K562 (cell line): ENCODE data around the gene ACAP2. TPM values are rescaled to one million over a fixed set of nuclear protein-coding genes. Genes with fewer than 3 reads are reported as not detected.

Experiments
- ATAC-seq: fragments of 200-7000 bp; cut with Tn5 transposase; 3 replicates; pipeline ENCODE4 v1.9.1; 2020; ENCODE audit warnings: moderate library complexity
- BruUV-seq: library from RNA; stranded (reverse); fragments of 400-500 nt; replicated peaks from 2 replicates; lab custom pipeline; 2021; lab: Mats Ljungman, UMichigan
- CTCF ChIA-PET: fragments of 300-600 bp; formaldehyde crosslinking; extraction: SDS; loops from one replicate; lab custom pipeline; 2021; ENCODE audit warnings: low intra/inter-chr PET ratio; lab: Yijun Ruan, JAX
- POLR2A ChIA-PET: fragments of 300-600, 350-650 bp; sonication (Branson Sonifier 250); formaldehyde crosslinking; extraction: SDS; loops from one replicate; lab custom pipeline; 2021; ENCODE audit warnings: antibody characterized with exemption, inconsistent platforms; lab: Yijun Ruan, JAX
- DNase-seq, 4 experiments: peaks; one replicate each; pipeline versions ENCODE4 v3.0.0 to v3.0.0-alpha.2; 2011 to 2018; ENCODE audit warnings: low spot score in 3 of 4, mixed read lengths in 3 of 4; ENCODE audit errors: extremely low read depth in 1 of 4
- FAIRE-seq: peaks from 2 replicates; lab custom pipeline; 2011; peaks lifted over from hg19 to GRCh38; lab: Jason Lieb, UNC
- H2AFZ ChIP-seq: 2 replicates; pipeline ENCODE4 v1.6.0; 2011; ENCODE audit warnings: low read depth, low read length, control low read depth, inconsistent platforms
- H3K27ac ChIP-seq: fragments of 200-600 bp; 3 replicates; pipeline ENCODE4 v1.8.0; 2011; ENCODE audit warnings: low read depth, mild to moderate bottlenecking, control low read depth, inconsistent platforms, low read length, moderate library complexity, mixed read lengths; ENCODE audit errors: extremely low read depth
- H3K27me3 ChIP-seq, 2 experiments: fragments of 300-600 bp in 1 of 2; 2 replicates in 1 of 2; 3 replicates in 1 of 2; pipeline versions ENCODE4 v1.6.0 to v1.8.0; 2011; ENCODE audit warnings: inconsistent platforms in 2 of 2, low read length in 2 of 2, mild to moderate bottlenecking in 1 of 2, mixed read lengths in 1 of 2, moderate library complexity in 1 of 2; ENCODE audit not compliant: control insufficient read depth in 2 of 2, insufficient read depth in 2 of 2
- H3K36me3 ChIP-seq: fragments of 300-600 bp; 3 replicates; pipeline ENCODE4 v1.8.0; 2011; ENCODE audit warnings: mild to moderate bottlenecking, low read length, inconsistent platforms; ENCODE audit not compliant: control insufficient read depth, insufficient read depth
- H3K4me1 ChIP-seq, 2 experiments: fragments of 200-600 bp in 1 of 2; replicated peaks in 1 of 2; 2 replicates in 1 of 2; 3 replicates in 1 of 2; pipeline versions ENCODE4 v1.5.1 to v1.8.0; 2011; ENCODE audit warnings: inconsistent platforms in 2 of 2, low read length in 2 of 2, mild to moderate bottlenecking in 1 of 2, mixed read lengths in 1 of 2, moderate library complexity in 1 of 2; ENCODE audit not compliant: control insufficient read depth in 2 of 2, insufficient read depth in 2 of 2
- H3K4me2 ChIP-seq: 2 replicates; pipeline ENCODE4 v1.6.1; 2011; ENCODE audit warnings: low read length, control low read depth, inconsistent platforms, mixed read lengths; ENCODE audit not compliant: insufficient read depth
- H3K4me3 ChIP-seq: fragments of 200-600 bp; sonication (generic), shearing (Covaris generic); 2 replicates; pipeline ENCODE4 v1.5.1; 2016; ENCODE audit warnings: control low read depth, inconsistent platforms
- H3K79me2 ChIP-seq: fragments of 200-600 bp; 3 replicates; pipeline ENCODE4 v1.8.0; 2011; ENCODE audit warnings: low read length, inconsistent platforms; ENCODE audit not compliant: control insufficient read depth, insufficient read depth
- H3K9ac ChIP-seq, 2 experiments: 2 replicates each; pipeline versions ENCODE4 v1.6.0 to v1.6.1; 2011; ENCODE audit warnings: low read depth in 2 of 2, low read length in 2 of 2, control low read depth in 1 of 2, inconsistent platforms in 1 of 2, mild to moderate bottlenecking in 1 of 2, mixed read lengths in 1 of 2; ENCODE audit not compliant: insufficient read depth in 1 of 2
- H3K9me1 ChIP-seq: one replicate; pipeline ENCODE4 v1.6.0; 2011; ENCODE audit warnings: inconsistent platforms, mild to moderate bottlenecking, low read length, moderate library complexity; ENCODE audit not compliant: control insufficient read depth, insufficient read depth
- H3K9me3 ChIP-seq: replicated peaks from 2 replicates; pipeline ENCODE4 v1.5.1; 2011; ENCODE audit warnings: low read depth, low read length, inconsistent platforms; ENCODE audit not compliant: control insufficient read depth, insufficient read depth
- H4K20me1 ChIP-seq: replicated peaks from 2 replicates; pipeline ENCODE4 v1.6.1; 2011; ENCODE audit warnings: low read length, inconsistent platforms, mixed read lengths; ENCODE audit not compliant: control insufficient read depth, insufficient read depth
- ATF1 ChIP-seq, 2 experiments: fragments of 450-650 bp in 1 of 2; IDR thresholded peaks; 2 replicates each; pipeline ENCODE4 v1.6.1; 2016; ENCODE audit warnings: missing compliant biosample characterization in 1 of 2, missing genetic modification characterization in 1 of 2
- GATA2 ChIP-seq: sonication (generic); formaldehyde crosslinking; IDR thresholded peaks from 2 replicates; pipeline ENCODE4 v1.4.0; 2020; ENCODE audit warnings: mild to moderate bottlenecking, missing genetic modification reagents
- KAT7 ChIP-seq: sonication (generic); formaldehyde crosslinking; IDR thresholded peaks from 2 replicates; pipeline ENCODE4 v1.8.0; 2022; ENCODE audit warnings: missing genetic modification reagents, mild to moderate bottlenecking, borderline replicate concordance
- TCFL5 ChIP-seq: fragments of 250-450 bp; sonication (Bioruptor Pico); conservative IDR thresholded peaks from 2 replicates; pipeline ENCODE4 v1.6.1; 2021; ENCODE audit warnings: mild to moderate bottlenecking, moderate library complexity, matching md5 sums
- ZBTB17 ChIP-seq: fragments of 450-650 bp; formaldehyde crosslinking; IDR thresholded peaks from 2 replicates; pipeline ENCODE4 v1.4.0; 2020; ENCODE audit warnings: mild to moderate bottlenecking
- ZC3H11A ChIP-seq: IDR thresholded peaks from 2 replicates; pipeline ENCODE4 v1.6.1; 2012; ENCODE audit warnings: low read depth, low read length, improper control_type of control experiment
- ZNF431 ChIP-seq: sonication (generic); formaldehyde crosslinking; IDR thresholded peaks from 2 replicates; pipeline ENCODE4 v1.8.0; 2022; ENCODE audit warnings: mild to moderate bottlenecking, missing genetic modification reagents
- WGBS: fragments of 100-300 bp; shearing (Covaris generic); methylation state at CpG from one replicate; pipeline ENCODE4 v1.1.6; 2016; ENCODE audit warnings: low coverage, mixed read lengths; ENCODE audit not compliant: insufficient coverage; ENCODE audit errors: missing lambda C conversion rate; 5-methylcytosine and 5-hydroxymethylcytosine counted together
- in situ Hi-C: fragments of 300-500 bp; cut with MboI; formaldehyde crosslinking; loops from 4 replicates; pipeline ENCODE4 v1.15.0; 2018; ENCODE audit warnings: inconsistent platforms, mixed read lengths
- intact Hi-C: fragments of 100-400 bp; cut with micrococcal nuclease; formaldehyde crosslinking; loops from 2 replicates; pipeline ENCODE4 v1.14.2; 2022
- polyA plus RNA-seq, 8 experiments: library from polyadenylated mRNA; depleted of rRNA in 4 of 8; stranded (reverse) in 5 of 8; unstranded in 3 of 8; fragments of >200 nt; fragmentation: Nextera tagmentation in 2 of 8; fragmentation: Illumina TruSeq in 1 of 8; extraction: Ambion mirVana in 2 of 8; extraction: Trizol in 1 of 8; gene quantifications; 2 replicates each; pipeline versions ENCODE4 v1.2.1 to v1.2.3, GENCODE V29; 2011 to 2014; ENCODE audit warnings: inconsistent platforms in 1 of 8, missing spikeins in 1 of 8
- total RNA-seq, 7 experiments: library from RNA; depleted of rRNA in 6 of 7; stranded (reverse); fragments of >200 nt in 6 of 7; fragmentation: Illumina TruSeq in 2 of 7; extraction: Trizol in 2 of 7; gene quantifications; 2 replicates each; pipeline versions ENCODE4 v1.2.1 to v1.2.3, GENCODE V29; 2011 to 2021; ENCODE audit warnings: low replicate concordance in 1 of 7

The ACAP2 gene
- total and polyA plus RNA-seq, 9 of the 15 experiments (the other 6 are each of a cell fraction or from before 2014, with no cell fraction given), result 10.6 to 52.7 (median 34.4) TPM

- H3K79me2 ChIP-seq, result no peaks in the 10 kb centered on the region
- no peaks in the 10 kb centered on the region for H3K27me3 ChIP-seq
- CTCF ChIA-PET, result no interaction called here
- in situ Hi-C loops (no loop called here), intact Hi-C loops (no loop called here)
- POLR2A ChIA-PET, result no interaction called here
- H3K4me2 ChIP-seq, result no peak overlapping the region
- no peak for DNase-seq
- no peak for ATAC-seq
- no peak overlapping the region for H3K27ac ChIP-seq
- no peak overlapping the region for H3K4me3 ChIP-seq
- H3K36me3 ChIP-seq, result no peaks in the 10 kb centered on the region
- no TSS peak for BruUV-seq
- no peaks in the 10 kb centered on the region for H3K9me1 ChIP-seq
- no peak for FAIRE-seq
- H3K9ac ChIP-seq, result no peak overlapping the region
- H3K4me1 ChIP-seq, result peaks cover 3 to 14% of the 10 kb centered on the region in 2 experiments; a peak in 3 of 5 replicates
- H3K9me3 ChIP-seq, result 0 out of 2 replicates have a peak, but pooled peaks cover 3% of the 10 kb centered on the region
- TF ChIP-seq ZC3H11A, result no peak
- no peak for TF ChIP-seq ZBTB17 (CRISPR knock-in tag)
- no peaks in the 10 kb centered on the region for H4K20me1 ChIP-seq
- 93% methylated on average over 21 of the region's 21 CpGs for WGBS
- no peak overlapping the region for H2AFZ ChIP-seq
These were observed 193.6 kb downstream of the ACAP2 start for GRCh38 chr3:195249057-195249770.

GRCh38 chr3:195248281-195248680, 194.5 kb downstream of the ACAP2 start:
- BruUV-seq, result no TSS peak
- 0 out of 2 replicates have a peak, but pooled peaks cover 3% of the 10 kb centered on the region for H3K9me3 ChIP-seq
- no peaks in the 10 kb centered on the region for H3K79me2 ChIP-seq
- ChIA-PET POLR2A (no interaction called here), CTCF (no interaction called here)
- in situ Hi-C loops (no loop called here), intact Hi-C loops (no loop called here)
- no peak overlapping the region for H3K27ac ChIP-seq
- H2AFZ ChIP-seq, result no peak overlapping the region
- no peaks in the 10 kb centered on the region; the same call in 2 of the 3 replicates for H3K36me3 ChIP-seq
- H3K9ac ChIP-seq, result no peak overlapping the region
- no peaks in the 10 kb centered on the region for H3K27me3 ChIP-seq
- peaks cover 3 to 10% of the 10 kb centered on the region in 2 experiments; a peak in 3 of 5 replicates for H3K4me1 ChIP-seq
- FAIRE-seq (no peak), ATAC-seq (no peak), DNase-seq (no peak)
- H4K20me1 ChIP-seq, result no peaks in the 10 kb centered on the region
- H3K4me3 ChIP-seq, result no peak overlapping the region
- TF ChIP-seq ATF1 (CRISPR knock-in tag; IDR thresholded peaks at IDR 0.05) (no peak), ATF1 (tag; IDR thresholded peaks at IDR 0.05) (no peak), KAT7 (CRISPR knock-in tag) (no peak), GATA2 (0 out of 2 replicates have a peak, but pooled peaks have one; percentile 7), ZNF431 (peak; percentile 96), TCFL5 (CRISPR knock-in tag) (no peak)
- H3K4me2 ChIP-seq, result no peak overlapping the region
- no peaks in the 10 kb centered on the region for H3K9me1 ChIP-seq
- WGBS, result 77% methylated on average over 8 of the region's 8 CpGs
